HL-60 (cell line): ENCODE data around the gene LRRK1.

Experiments
- DNase-seq, 2 experiments: peaks; one replicate each; pipeline ENCODE4 v3.0.0-alpha.2; 2010 to 2020; ENCODE audit warnings: low read depth in 1 of 2, low spot score in 1 of 2
- H3K27ac ChIP-seq: fragments of 250-450 bp; sonication (Bioruptor Pico); replicated peaks from 2 replicates; pipeline ENCODE4 v1.5.1; 2020; ENCODE audit warnings: mild to moderate bottlenecking, moderate library complexity
- H3K27me3 ChIP-seq: fragments of 250-450 bp; sonication (Bioruptor Pico); 2 replicates; pipeline ENCODE4 v1.5.1; 2021; ENCODE audit warnings: mild to moderate bottlenecking, moderate library complexity; ENCODE audit not compliant: insufficient read depth, poor library complexity, severe bottlenecking
- H3K4me3 ChIP-seq: replicated peaks from 2 replicates; pipeline ENCODE4 v1.5.1; 2011; ENCODE audit warnings: mild to moderate bottlenecking, control low read depth, low read length; ENCODE audit not compliant: insufficient read depth
- GABPA ChIP-seq: IDR thresholded peaks from 2 replicates; pipeline ENCODE4 v1.6.1; 2012; ENCODE audit warnings: low read depth
- POLR2AphosphoS5 ChIP-seq: IDR thresholded peaks from 2 replicates; pipeline ENCODE4 v1.6.1; 2012; ENCODE audit warnings: low read depth
- SPI1 ChIP-seq: IDR thresholded peaks from 2 replicates; pipeline ENCODE4 v1.6.1; 2012; ENCODE audit warnings: low read depth, mild to moderate bottlenecking, borderline replicate concordance
- TF ChIP-seq, protein P1 (sequence below): IDR thresholded peaks from 2 replicates; pipeline ENCODE4 v1.6.1; 2012; ENCODE audit warnings: low read depth; ENCODE audit not compliant: insufficient replicate concordance
- TF ChIP-seq, protein P2 (sequence below): IDR thresholded peaks from one replicate; pipeline ENCODE4 v1.5.1; 2011; ENCODE audit warnings: low read length, control low read depth, inconsistent platforms; ENCODE audit not compliant: insufficient read depth

The LRRK1 gene

DNA sequence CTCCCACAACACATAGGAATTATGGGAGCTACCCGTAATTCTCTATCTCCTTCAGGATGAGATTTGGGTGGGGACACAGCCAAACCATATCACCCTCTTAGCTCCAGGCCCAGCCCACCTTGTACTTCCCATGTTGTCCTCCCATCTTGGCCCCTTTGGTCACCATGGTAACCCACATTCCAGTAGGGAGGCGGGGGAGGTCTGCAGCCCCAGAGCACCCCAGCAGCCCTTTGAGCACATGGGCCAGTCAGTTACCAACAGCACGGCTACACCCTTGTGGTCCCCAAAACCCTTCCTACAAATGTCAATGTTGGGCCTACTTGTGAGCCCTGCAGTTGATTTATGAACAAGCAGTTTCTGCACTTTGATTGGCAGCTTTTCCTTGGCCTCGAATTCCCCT, 84.5 kb downstream of the LRRK1 start:
- DNase-seq, result no peak
- Histone ChIP-seq H3K27ac (no peak overlapping the region), H3K27me3 (no peaks in the 10 kb centered on the region), H3K4me3 (no peak overlapping the region)
- TF ChIP-seq, protein P1, sequence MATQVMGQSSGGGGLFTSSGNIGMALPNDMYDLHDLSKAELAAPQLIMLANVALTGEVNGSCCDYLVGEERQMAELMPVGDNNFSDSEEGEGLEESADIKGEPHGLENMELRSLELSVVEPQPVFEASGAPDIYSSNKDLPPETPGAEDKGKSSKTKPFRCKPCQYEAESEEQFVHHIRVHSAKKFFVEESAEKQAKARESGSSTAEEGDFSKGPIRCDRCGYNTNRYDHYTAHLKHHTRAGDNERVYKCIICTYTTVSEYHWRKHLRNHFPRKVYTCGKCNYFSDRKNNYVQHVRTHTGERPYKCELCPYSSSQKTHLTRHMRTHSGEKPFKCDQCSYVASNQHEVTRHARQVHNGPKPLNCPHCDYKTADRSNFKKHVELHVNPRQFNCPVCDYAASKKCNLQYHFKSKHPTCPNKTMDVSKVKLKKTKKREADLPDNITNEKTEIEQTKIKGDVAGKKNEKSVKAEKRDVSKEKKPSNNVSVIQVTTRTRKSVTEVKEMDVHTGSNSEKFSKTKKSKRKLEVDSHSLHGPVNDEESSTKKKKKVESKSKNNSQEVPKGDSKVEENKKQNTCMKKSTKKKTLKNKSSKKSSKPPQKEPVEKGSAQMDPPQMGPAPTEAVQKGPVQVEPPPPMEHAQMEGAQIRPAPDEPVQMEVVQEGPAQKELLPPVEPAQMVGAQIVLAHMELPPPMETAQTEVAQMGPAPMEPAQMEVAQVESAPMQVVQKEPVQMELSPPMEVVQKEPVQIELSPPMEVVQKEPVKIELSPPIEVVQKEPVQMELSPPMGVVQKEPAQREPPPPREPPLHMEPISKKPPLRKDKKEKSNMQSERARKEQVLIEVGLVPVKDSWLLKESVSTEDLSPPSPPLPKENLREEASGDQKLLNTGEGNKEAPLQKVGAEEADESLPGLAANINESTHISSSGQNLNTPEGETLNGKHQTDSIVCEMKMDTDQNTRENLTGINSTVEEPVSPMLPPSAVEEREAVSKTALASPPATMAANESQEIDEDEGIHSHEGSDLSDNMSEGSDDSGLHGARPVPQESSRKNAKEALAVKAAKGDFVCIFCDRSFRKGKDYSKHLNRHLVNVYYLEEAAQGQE, result no peak
- TF ChIP-seq POLR2AphosphoS5 (no peak), SPI1 (no peak), GABPA (no peak)
- TF ChIP-seq, protein P2, sequence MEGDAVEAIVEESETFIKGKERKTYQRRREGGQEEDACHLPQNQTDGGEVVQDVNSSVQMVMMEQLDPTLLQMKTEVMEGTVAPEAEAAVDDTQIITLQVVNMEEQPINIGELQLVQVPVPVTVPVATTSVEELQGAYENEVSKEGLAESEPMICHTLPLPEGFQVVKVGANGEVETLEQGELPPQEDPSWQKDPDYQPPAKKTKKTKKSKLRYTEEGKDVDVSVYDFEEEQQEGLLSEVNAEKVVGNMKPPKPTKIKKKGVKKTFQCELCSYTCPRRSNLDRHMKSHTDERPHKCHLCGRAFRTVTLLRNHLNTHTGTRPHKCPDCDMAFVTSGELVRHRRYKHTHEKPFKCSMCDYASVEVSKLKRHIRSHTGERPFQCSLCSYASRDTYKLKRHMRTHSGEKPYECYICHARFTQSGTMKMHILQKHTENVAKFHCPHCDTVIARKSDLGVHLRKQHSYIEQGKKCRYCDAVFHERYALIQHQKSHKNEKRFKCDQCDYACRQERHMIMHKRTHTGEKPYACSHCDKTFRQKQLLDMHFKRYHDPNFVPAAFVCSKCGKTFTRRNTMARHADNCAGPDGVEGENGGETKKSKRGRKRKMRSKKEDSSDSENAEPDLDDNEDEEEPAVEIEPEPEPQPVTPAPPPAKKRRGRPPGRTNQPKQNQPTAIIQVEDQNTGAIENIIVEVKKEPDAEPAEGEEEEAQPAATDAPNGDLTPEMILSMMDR, result no peak

DNA sequence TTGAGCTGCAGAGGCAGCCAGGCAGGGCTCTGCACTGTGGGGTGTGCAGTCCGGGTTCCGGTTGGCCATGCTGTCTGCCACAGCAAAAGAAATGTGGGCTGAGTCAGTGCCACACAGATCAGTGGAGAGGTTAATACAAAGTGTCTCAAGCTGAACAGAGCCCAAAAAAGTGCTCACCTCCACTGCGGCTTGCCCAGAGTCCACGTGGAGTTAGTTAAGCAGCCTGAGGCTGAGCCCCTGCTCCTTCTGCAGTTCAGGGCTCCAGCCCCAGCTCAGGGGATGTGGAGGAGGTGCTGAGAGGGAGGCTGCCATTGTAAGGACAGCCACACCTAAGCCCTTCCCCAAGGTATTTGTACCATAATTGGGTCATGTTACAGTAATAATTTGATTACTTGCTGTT, 85.3 kb downstream of the LRRK1 start:
- Histone ChIP-seq H3K27me3 (no peaks in the 10 kb centered on the region), H3K27ac (no peak overlapping the region), H3K4me3 (no peak overlapping the region)
- no peak for DNase-seq
- TF ChIP-seq, protein P1, result no peak

DNA sequence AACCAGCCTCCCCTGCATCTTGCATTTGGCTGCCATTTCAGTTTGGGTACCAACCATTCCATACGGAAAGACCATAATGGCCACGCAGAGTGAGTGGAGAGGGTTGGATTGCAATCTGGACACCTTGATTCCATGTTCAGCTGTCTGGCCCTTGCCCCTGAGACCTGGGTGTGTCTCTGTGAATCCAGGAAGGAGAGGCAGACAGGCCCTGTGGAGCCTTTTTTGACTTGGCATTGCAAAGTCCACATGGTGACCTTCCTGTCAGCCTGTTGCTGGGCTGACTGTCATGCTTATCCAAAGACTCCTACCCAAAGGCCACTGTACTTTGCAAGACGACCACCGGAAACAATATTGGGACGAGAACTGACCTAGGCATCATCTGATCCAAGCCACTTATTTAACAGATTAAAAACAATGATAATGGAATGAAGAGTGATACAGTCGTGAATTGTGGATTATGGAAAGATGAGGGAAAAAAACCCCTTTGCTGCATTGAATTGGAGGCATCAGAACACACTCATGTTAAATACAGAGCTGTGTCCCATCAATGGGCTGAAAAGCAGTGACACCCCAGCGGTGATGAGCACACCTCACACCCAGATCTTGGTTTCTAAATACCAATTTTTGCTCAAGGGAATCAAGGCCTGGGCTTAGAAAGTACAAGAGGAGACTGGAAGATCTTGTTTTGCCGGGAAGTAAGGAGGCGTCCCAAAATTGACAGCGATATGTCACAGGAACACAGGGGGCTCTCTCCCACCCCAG, 86.0 kb downstream of the LRRK1 start:
- Histone ChIP-seq H3K27ac (no peak overlapping the region), H3K4me3 (no peak overlapping the region), H3K27me3 (no peaks in the 10 kb centered on the region)
- TF ChIP-seq GABPA, result no peak
- no peak for TF ChIP-seq SPI1
- TF ChIP-seq, protein P1, result no peak
- no peak for TF ChIP-seq POLR2AphosphoS5
- TF ChIP-seq, protein P2, result no peak
- DNase-seq, result no peak
